ENCODE measurements around the gene STK16. TPM values are rescaled to one million over a fixed set of nuclear protein-coding genes. Genes with fewer than 3 reads are reported as not detected.

STK16 gene
- total RNA-seq, 1 experiment from 2014 or later, result 21.6 TPM

DNA sequence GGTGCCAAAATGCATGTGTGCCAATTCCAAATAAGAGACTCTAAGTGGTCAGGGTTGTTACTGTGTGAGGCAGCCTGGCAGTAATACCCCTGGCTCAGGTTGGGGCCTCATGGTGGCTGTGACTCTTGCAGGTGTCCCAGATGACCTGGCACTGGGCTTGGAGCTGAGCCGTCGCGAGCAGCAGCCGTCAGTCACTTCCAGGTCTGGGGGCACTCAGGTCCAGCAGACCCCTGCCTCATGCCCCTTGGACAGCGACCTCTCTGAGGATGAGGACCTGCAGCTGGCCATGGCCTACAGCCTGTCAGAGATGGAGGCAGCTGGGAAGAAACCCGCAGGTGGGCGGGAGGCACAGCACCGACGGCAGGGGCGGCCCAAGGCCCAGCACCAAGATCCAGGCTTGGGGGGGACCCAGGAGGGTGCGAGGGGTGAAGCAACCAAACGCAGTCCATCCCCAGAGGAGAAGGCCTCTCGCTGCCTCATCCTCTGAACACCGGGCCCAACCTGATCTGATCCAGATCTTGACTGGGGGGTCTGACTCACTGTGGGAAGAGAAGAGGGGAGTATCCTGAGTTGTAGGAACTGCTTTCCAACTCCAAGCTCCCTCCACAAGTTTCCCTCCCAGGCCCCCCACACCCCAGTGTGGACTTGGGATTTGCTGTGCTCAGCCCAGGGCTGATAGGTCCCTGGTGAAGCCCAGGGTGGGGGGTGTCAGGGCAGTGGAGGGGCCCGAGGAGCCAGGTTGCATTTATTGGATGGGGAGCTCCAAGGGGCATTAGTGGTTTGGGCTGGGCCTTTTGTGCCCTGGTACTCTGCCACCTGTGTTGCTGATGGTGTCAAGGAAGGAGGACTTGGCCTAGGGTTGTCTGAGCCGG is 39.5 kb downstream of the STK16 start:
- H3K79me1 ChIP-seq (ENCODE audit: insufficient read depth, low read depth, low read length, poor library complexity, severe bottlenecking), result no peaks in the 10 kb centered on the region
- no peak overlapping the region for H2BK5ac ChIP-seq (ENCODE audit: insufficient read length, low read length)
- no peak overlapping the region for H3K27ac Mint-ChIP-seq
- no peak overlapping the region for H4K8ac ChIP-seq (replicated peaks; ENCODE audit: insufficient read length, low read depth, low read length)
- H2BK15ac ChIP-seq (ENCODE audit: low read depth, low read length), result no peak overlapping the region
- no peak overlapping the region for H2BK12ac ChIP-seq (ENCODE audit: insufficient read length, low read depth, low read length)
- H3K4ac ChIP-seq (ENCODE audit: low read depth, low read length), result no peak overlapping the region
- DNase-seq, result no peak
- H3K79me2 ChIP-seq (ENCODE audit: insufficient read depth, low read length), result no peaks in the 10 kb centered on the region
- no CpG with 5 or more reads among the region's 16 CpGs for WGBS (ENCODE audit: extremely low coverage, insufficient read length, low lambda C conversion rate)
- H3K18ac ChIP-seq (ENCODE audit: insufficient read length, low read depth, low read length), result no peak overlapping the region
- H3K4me1 Mint-ChIP-seq, result peaks cover 14 to 19% of the 10 kb centered on the region in 2 experiments
- no peak overlapping the region for H3K56ac ChIP-seq (ENCODE audit: insufficient read length, low read depth, low read length)
- no peak overlapping the region for H2BK120ac ChIP-seq (ENCODE audit: low read depth, low read length, poor library complexity, severe bottlenecking)
- peaks cover 4 to 34% (median 17%) of the 10 kb centered on the region in 3 experiments; a peak in 6 of 7 replicates for H3K36me3 Mint-ChIP-seq (ENCODE audit: insufficient read depth in 1 of 3, low read depth in 3 of 3)
- no peak overlapping the region for H3K23ac ChIP-seq (ENCODE audit: insufficient read length, low read depth, low read length)
- H4K20me1 ChIP-seq (ENCODE audit: control insufficient read depth, insufficient read depth, insufficient read length), result no peaks in the 10 kb centered on the region
- peaks cover 6% of the 10 kb centered on the region for H3K23me2 ChIP-seq (ENCODE audit: insufficient read length, low read depth, low read length, poor library complexity, severe bottlenecking)
- no peak overlapping the region for H4K91ac ChIP-seq (ENCODE audit: insufficient read length, low read depth, low read length)
- no peaks in the 10 kb centered on the region for H3K27me3 ChIP-seq (ENCODE audit: insufficient read depth, low read length)
- no peak overlapping the region for H2AK5ac ChIP-seq (ENCODE audit: insufficient read length, low read length)
- H3K9me3 Mint-ChIP-seq, result no peaks in the 10 kb centered on the region
- no peak overlapping the region for H3K4me2 ChIP-seq (ENCODE audit: insufficient read depth, insufficient read length, low read length)
- no peak overlapping the region for H2BK20ac ChIP-seq (ENCODE audit: low read depth, low read length, poor library complexity, severe bottlenecking)
- no peak overlapping the region for H3K9ac ChIP-seq (ENCODE audit: extremely low read depth, insufficient read length, low read length)
- no peak overlapping the region for H3K27ac ChIP-seq (ENCODE audit: insufficient read length, low read depth, low read length)
- TF ChIP-seq, protein P1, sequence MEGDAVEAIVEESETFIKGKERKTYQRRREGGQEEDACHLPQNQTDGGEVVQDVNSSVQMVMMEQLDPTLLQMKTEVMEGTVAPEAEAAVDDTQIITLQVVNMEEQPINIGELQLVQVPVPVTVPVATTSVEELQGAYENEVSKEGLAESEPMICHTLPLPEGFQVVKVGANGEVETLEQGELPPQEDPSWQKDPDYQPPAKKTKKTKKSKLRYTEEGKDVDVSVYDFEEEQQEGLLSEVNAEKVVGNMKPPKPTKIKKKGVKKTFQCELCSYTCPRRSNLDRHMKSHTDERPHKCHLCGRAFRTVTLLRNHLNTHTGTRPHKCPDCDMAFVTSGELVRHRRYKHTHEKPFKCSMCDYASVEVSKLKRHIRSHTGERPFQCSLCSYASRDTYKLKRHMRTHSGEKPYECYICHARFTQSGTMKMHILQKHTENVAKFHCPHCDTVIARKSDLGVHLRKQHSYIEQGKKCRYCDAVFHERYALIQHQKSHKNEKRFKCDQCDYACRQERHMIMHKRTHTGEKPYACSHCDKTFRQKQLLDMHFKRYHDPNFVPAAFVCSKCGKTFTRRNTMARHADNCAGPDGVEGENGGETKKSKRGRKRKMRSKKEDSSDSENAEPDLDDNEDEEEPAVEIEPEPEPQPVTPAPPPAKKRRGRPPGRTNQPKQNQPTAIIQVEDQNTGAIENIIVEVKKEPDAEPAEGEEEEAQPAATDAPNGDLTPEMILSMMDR (conservative IDR thresholded peaks at IDR 0.05), result no peak
- H2AFZ ChIP-seq (ENCODE audit: low read length), result no peak overlapping the region
- H3K4me1 ChIP-seq (ENCODE audit: insufficient read depth, low read length), result no peaks in the 10 kb centered on the region; the same call in 1 of the 2 replicates
- H3K27me3 Mint-ChIP-seq (ENCODE audit: low read depth), result no peaks in the 10 kb centered on the region
- no peaks in the 10 kb centered on the region for H3K9me3 ChIP-seq (ENCODE audit: control insufficient read depth, low read depth, low read length)
- no peak overlapping the region for H3K14ac ChIP-seq (ENCODE audit: insufficient read depth, low read length)
- no peak overlapping the region for H3T11ph ChIP-seq (ENCODE audit: low read length)
- no peak overlapping the region for H3K4me3 Mint-ChIP-seq
- no peak overlapping the region for H4K5ac ChIP-seq (ENCODE audit: insufficient read length, low read depth, low read length)
